ENCODE measurements around the gene OCEL1.

The OCEL1 gene

GRCh38 chr19:17194608-17195007 lies 31.4 kb upstream of the OCEL1 start:
- no peak overlapping the region for H3K9ac ChIP-seq
- no peaks in the 10 kb centered on the region for H3K79me2 ChIP-seq
- H3K4me2 ChIP-seq (ENCODE audit: low read length): no peak overlapping the region
- H2AFZ ChIP-seq: no peak overlapping the region
- TF ChIP-seq, protein P1, sequence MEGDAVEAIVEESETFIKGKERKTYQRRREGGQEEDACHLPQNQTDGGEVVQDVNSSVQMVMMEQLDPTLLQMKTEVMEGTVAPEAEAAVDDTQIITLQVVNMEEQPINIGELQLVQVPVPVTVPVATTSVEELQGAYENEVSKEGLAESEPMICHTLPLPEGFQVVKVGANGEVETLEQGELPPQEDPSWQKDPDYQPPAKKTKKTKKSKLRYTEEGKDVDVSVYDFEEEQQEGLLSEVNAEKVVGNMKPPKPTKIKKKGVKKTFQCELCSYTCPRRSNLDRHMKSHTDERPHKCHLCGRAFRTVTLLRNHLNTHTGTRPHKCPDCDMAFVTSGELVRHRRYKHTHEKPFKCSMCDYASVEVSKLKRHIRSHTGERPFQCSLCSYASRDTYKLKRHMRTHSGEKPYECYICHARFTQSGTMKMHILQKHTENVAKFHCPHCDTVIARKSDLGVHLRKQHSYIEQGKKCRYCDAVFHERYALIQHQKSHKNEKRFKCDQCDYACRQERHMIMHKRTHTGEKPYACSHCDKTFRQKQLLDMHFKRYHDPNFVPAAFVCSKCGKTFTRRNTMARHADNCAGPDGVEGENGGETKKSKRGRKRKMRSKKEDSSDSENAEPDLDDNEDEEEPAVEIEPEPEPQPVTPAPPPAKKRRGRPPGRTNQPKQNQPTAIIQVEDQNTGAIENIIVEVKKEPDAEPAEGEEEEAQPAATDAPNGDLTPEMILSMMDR (IDR thresholded peaks at IDR 0.05): no peak
- H3K9me3 ChIP-seq (ENCODE audit: control insufficient read depth, low read length): no peaks in the 10 kb centered on the region
- H3K4me3 ChIP-seq (ENCODE audit: low read depth, low read length): no peak overlapping the region
- no peaks in the 10 kb centered on the region for H3K27me3 ChIP-seq (ENCODE audit: control insufficient read depth, insufficient read depth, low read length)
- no peaks in the 10 kb centered on the region for H3K36me3 ChIP-seq (ENCODE audit: control insufficient read depth, insufficient read depth, low read length)
- no peaks in the 10 kb centered on the region for H3K4me1 ChIP-seq
- no peak overlapping the region for H3K27ac ChIP-seq

DNA sequence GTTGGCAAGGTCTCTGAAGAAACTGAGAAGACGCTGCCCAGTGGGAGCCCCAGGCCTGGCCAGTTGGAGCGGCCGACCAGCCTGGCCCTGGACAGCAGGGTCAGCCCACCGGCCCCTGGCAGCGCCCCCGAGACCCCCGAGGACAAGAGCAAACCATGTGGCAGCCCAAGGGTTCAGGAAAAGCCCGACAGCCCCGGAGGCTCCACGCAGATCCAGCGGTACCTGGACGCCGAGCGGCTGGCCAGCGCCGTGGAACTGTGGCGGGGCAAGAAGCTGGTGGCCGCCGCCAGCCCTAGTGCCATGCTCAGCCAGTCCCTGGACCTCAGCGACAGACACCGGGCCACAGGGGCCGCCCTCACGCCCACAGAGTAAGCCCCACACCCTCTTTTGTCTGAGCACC lies 30.9 kb upstream of the OCEL1 start:
- Histone ChIP-seq H3K79me2 (no peaks in the 10 kb centered on the region), H3K9ac (no peak overlapping the region), H3K36me3 (ENCODE audit: control insufficient read depth, insufficient read depth, low read length) (no peaks in the 10 kb centered on the region), H3K9me3 (ENCODE audit: control insufficient read depth, low read length) (no peaks in the 10 kb centered on the region), H3K4me2 (ENCODE audit: low read length) (no peak overlapping the region), H3K4me3 (ENCODE audit: low read depth, low read length) (no peak overlapping the region), H2AFZ (no peak overlapping the region), H3K27ac (no peak overlapping the region), H3K27me3 (ENCODE audit: control insufficient read depth, insufficient read depth, low read length) (no peaks in the 10 kb centered on the region), H3K4me1 (no peaks in the 10 kb centered on the region)
- TF ChIP-seq, protein P1 (IDR thresholded peaks at IDR 0.05): no peak

DNA sequence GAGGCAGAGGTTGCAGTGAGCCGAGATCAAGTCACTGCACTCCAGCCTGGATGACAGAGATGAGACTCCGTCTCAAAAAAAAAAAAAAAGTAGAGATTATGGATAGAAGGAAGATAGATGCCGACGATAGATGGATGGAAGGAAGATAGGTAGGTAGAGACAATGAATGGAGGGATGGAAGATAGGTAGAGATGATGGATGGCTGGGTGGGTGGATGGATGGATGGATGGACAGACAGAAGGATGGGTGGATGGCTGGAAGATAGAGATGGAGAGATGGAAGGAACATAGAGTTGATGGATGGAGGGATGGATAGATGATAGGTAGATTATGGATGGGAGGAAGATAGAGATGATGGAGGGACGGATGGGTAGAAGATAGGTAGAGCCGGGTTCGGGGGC lies 29.4 kb upstream of the OCEL1 start:
- no peak overlapping the region for H3K4me2 ChIP-seq (ENCODE audit: low read length)
- no peak overlapping the region for H3K4me3 ChIP-seq (ENCODE audit: low read depth, low read length)
- no peak overlapping the region for H2AFZ ChIP-seq
- H3K27me3 ChIP-seq (ENCODE audit: control insufficient read depth, insufficient read depth, low read length): no peaks in the 10 kb centered on the region
- H3K27ac ChIP-seq: no peak overlapping the region
- TF ChIP-seq, protein P1 (IDR thresholded peaks at IDR 0.05): no peak
- no peaks in the 10 kb centered on the region for H3K4me1 ChIP-seq
- no peaks in the 10 kb centered on the region for H3K36me3 ChIP-seq (ENCODE audit: control insufficient read depth, insufficient read depth, low read length)
- no peaks in the 10 kb centered on the region for H3K79me2 ChIP-seq
- H3K9me3 ChIP-seq (ENCODE audit: control insufficient read depth, low read length): no peaks in the 10 kb centered on the region
- no peak overlapping the region for H3K9ac ChIP-seq

GRCh38 chr19:17197666-17198065 lies 28.4 kb upstream of the OCEL1 start:
- H3K36me3 ChIP-seq (ENCODE audit: control insufficient read depth, insufficient read depth, low read length): no peaks in the 10 kb centered on the region
- no peaks in the 10 kb centered on the region for H3K79me2 ChIP-seq
- H3K9ac ChIP-seq: no peak overlapping the region
- no peak overlapping the region for H3K4me2 ChIP-seq (ENCODE audit: low read length)
- no peaks in the 10 kb centered on the region for H3K4me1 ChIP-seq
- TF ChIP-seq, protein P1 (IDR thresholded peaks at IDR 0.05): no peak
- no peaks in the 10 kb centered on the region for H3K9me3 ChIP-seq (ENCODE audit: control insufficient read depth, low read length)
- no peak overlapping the region for H3K27ac ChIP-seq
- H2AFZ ChIP-seq: no peak overlapping the region
- no peak overlapping the region for H3K4me3 ChIP-seq (ENCODE audit: low read depth, low read length)
- H3K27me3 ChIP-seq (ENCODE audit: control insufficient read depth, insufficient read depth, low read length): no peaks in the 10 kb centered on the region

GRCh38 chr19:17200408-17201079 lies 25.5 kb upstream of the OCEL1 start:
- Histone ChIP-seq H3K4me3 (ENCODE audit: low read depth, low read length) (no peak overlapping the region), H3K4me2 (ENCODE audit: low read length) (no peak overlapping the region), H3K27me3 (ENCODE audit: control insufficient read depth, insufficient read depth, low read length) (no peaks in the 10 kb centered on the region), H3K27ac (no peak overlapping the region), H3K9ac (no peak overlapping the region), H3K79me2 (no peaks in the 10 kb centered on the region), H3K36me3 (ENCODE audit: control insufficient read depth, insufficient read depth, low read length) (no peaks in the 10 kb centered on the region), H3K4me1 (no peaks in the 10 kb centered on the region), H3K9me3 (ENCODE audit: control insufficient read depth, low read length) (no peaks in the 10 kb centered on the region), H2AFZ (no peak overlapping the region)
- TF ChIP-seq, protein P1 (IDR thresholded peaks at IDR 0.05): no peak

Measured in parathyroid adenoma (tissue), 2 donors.